ENCODE results near the gene SKIDA1.

The SKIDA1 gene

DNA sequence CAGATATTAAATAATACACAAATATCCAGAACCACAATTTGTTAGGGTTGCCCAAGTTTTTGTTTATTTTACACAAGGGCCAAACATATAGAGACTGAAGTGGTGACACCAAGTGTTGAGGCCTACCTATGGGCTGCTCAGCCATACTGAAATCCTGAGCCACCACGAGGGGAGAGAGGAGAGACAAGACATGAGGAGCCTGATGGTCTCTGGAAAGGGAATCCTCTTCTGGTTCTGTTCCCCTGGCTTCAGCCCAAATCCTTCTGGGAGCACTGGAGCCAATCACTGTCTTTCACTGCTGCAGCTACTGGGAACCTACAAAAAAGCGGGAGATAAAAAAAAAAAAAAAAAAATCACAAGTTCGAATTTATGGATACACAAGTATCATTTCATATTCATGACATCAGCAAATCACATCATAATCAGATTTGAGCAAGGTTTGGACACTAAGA lies 1.9 kb downstream of the SKIDA1 start:
- TF ChIP-seq, protein P1, sequence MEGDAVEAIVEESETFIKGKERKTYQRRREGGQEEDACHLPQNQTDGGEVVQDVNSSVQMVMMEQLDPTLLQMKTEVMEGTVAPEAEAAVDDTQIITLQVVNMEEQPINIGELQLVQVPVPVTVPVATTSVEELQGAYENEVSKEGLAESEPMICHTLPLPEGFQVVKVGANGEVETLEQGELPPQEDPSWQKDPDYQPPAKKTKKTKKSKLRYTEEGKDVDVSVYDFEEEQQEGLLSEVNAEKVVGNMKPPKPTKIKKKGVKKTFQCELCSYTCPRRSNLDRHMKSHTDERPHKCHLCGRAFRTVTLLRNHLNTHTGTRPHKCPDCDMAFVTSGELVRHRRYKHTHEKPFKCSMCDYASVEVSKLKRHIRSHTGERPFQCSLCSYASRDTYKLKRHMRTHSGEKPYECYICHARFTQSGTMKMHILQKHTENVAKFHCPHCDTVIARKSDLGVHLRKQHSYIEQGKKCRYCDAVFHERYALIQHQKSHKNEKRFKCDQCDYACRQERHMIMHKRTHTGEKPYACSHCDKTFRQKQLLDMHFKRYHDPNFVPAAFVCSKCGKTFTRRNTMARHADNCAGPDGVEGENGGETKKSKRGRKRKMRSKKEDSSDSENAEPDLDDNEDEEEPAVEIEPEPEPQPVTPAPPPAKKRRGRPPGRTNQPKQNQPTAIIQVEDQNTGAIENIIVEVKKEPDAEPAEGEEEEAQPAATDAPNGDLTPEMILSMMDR (IDR thresholded peaks at IDR 0.05; ENCODE audit: low read depth, low read length, missing control alignments): no peak
- peak overlapping the region; percentile 58; the same call in 1 of the 2 replicates for H3K4me3 ChIP-seq (replicated peaks; ENCODE audit: low read depth, low read length)
- DNase-seq (ENCODE audit: extremely low read depth, low read depth): peak; percentile 68

GRCh38 chr10:21522631-21523406 lies 2.7 kb downstream of the SKIDA1 start:
- DNase-seq (ENCODE audit: extremely low read depth, low read depth): no peak
- TF ChIP-seq, protein P1 (IDR thresholded peaks at IDR 0.05; ENCODE audit: low read depth, low read length, missing control alignments): no peak
- H3K4me3 ChIP-seq (replicated peaks; ENCODE audit: low read depth, low read length): no peak overlapping the region

GRCh38 chr10:21521751-21522533 lies 3.5 kb downstream of the SKIDA1 start:
- no peak overlapping the region for H3K4me3 ChIP-seq (replicated peaks; ENCODE audit: low read depth, low read length)
- DNase-seq (ENCODE audit: extremely low read depth, low read depth): no peak
- TF ChIP-seq, protein P1 (IDR thresholded peaks at IDR 0.05; ENCODE audit: low read depth, low read length, missing control alignments): no peak

DNA sequence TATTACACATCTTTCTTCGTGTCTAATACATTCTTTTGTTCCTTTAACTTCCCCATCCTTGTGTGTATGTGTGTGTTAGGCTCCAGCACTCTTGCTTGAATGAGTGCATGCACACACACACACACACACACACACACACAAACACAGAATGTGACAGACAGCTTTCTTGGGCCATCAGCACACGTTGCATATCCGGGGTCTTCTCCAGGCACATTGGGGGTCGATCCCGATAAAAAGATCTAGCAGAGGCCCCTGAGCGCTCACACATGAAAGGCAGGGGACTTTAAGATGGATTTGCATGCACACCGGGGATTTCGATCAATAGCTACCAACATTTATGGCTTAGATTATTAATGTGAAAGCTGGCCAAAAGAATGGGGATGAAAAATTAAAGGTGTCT lies 4.5 kb downstream of the SKIDA1 start:
- TF ChIP-seq, protein P1 (IDR thresholded peaks at IDR 0.05; ENCODE audit: low read depth, low read length, missing control alignments): no peak
- no peak for DNase-seq (ENCODE audit: extremely low read depth, low read depth)
- no peak overlapping the region for H3K4me3 ChIP-seq (replicated peaks; ENCODE audit: low read depth, low read length)

- TF ChIP-seq, protein P1 (IDR thresholded peaks at IDR 0.05; ENCODE audit: low read depth, low read length, missing control alignments): no peak
- no peak for DNase-seq (ENCODE audit: extremely low read depth, low read depth)
- H3K4me3 ChIP-seq (replicated peaks; ENCODE audit: low read depth, low read length): no peak overlapping the region
Observed at GRCh38 chr10:21520509-21520908, 5.0 kb downstream of the SKIDA1 start.

- H3K4me3 ChIP-seq (replicated peaks; ENCODE audit: low read depth, low read length): peak overlapping the region; percentile 68
- TF ChIP-seq, protein P1 (IDR thresholded peaks at IDR 0.05; ENCODE audit: low read depth, low read length, missing control alignments): no peak
- DNase-seq (ENCODE audit: extremely low read depth, low read depth): no peak
Observed at GRCh38 chr10:21519941-21520436, 5.5 kb downstream of the SKIDA1 start.
